ENCODE results near the gene PHACTR3. TPM values are rescaled to one million over a fixed set of nuclear protein-coding genes. Genes with fewer than 3 reads are reported as not detected.

Gene PHACTR3
- total and polyA plus RNA-seq, 2 donors (not counting 1 experiment from before 2014, with no cell fraction given) = not detected

- no peak for DNase-seq (ENCODE audit: low read depth in 2 of 2)
- H3K4me2 ChIP-seq (ENCODE audit: extremely low read depth, insufficient read depth, low read length) = no peak overlapping the region
- no peak overlapping the region for H3K27ac ChIP-seq (ENCODE audit: insufficient read depth, low read length)
- no peak overlapping the region for H2AFZ ChIP-seq (ENCODE audit: low read length)
- TF ChIP-seq CTCF (conservative IDR thresholded peaks at IDR 0.05 in 1 of 2, IDR thresholded peaks at IDR 0.05 in 1 of 2; ENCODE audit: low read depth in 1 of 2, low read length in 2 of 2) = no peak
- TF ChIP-seq EZH2 (IDR thresholded peaks at IDR 0.05; ENCODE audit: low read length, missing control alignments) = no peak
- H3K27me3 ChIP-seq (ENCODE audit: control insufficient read depth, insufficient read depth, low read length) = no peaks in the 10 kb centered on the region
- H4K20me1 ChIP-seq (ENCODE audit: control insufficient read depth, extremely low read depth, insufficient read depth, low read length) = no peaks in the 10 kb centered on the region
- H3K4me1 ChIP-seq (ENCODE audit: control insufficient read depth, extremely low read depth, insufficient read depth, low read length) = no peaks in the 10 kb centered on the region
- no peak overlapping the region for H3K9ac ChIP-seq (ENCODE audit: insufficient read depth, low read length)
- no peaks in the 10 kb centered on the region for H3K79me2 ChIP-seq (ENCODE audit: control insufficient read depth, insufficient read depth, low read length)
- no peak overlapping the region for H3K4me3 ChIP-seq (replicated peaks in 1 of 4; ENCODE audit: control extremely low read depth in 1 of 4, insufficient read depth in 1 of 4, low read depth in 3 of 4, low read length in 4 of 4)
- no peaks in the 10 kb centered on the region for H3K36me3 ChIP-seq (ENCODE audit: control insufficient read depth, insufficient read depth, low read length)
- no peaks in the 10 kb centered on the region for H3K9me3 ChIP-seq (ENCODE audit: control insufficient read depth, insufficient read depth, low read depth, low read length)
Observed at GRCh38 chr20:59599941-59600340, 4.4 kb upstream of the PHACTR3 start.

GRCh38 chr20:59600472-59600871 is 3.9 kb upstream of the PHACTR3 start:
- Histone ChIP-seq H3K9me3 (ENCODE audit: control insufficient read depth, insufficient read depth, low read depth, low read length) (no peaks in the 10 kb centered on the region), H3K27ac (ENCODE audit: insufficient read depth, low read length) (no peak overlapping the region), H3K4me2 (ENCODE audit: extremely low read depth, insufficient read depth, low read length) (no peak overlapping the region), H3K4me1 (ENCODE audit: control insufficient read depth, extremely low read depth, insufficient read depth, low read length) (no peaks in the 10 kb centered on the region), H3K27me3 (ENCODE audit: control insufficient read depth, insufficient read depth, low read length) (no peaks in the 10 kb centered on the region), H3K9ac (ENCODE audit: insufficient read depth, low read length) (no peak overlapping the region), H3K79me2 (ENCODE audit: control insufficient read depth, insufficient read depth, low read length) (no peaks in the 10 kb centered on the region), H3K4me3 (replicated peaks in 1 of 4; ENCODE audit: control extremely low read depth in 1 of 4, insufficient read depth in 1 of 4, low read depth in 3 of 4, low read length in 4 of 4) (no peak overlapping the region), H4K20me1 (ENCODE audit: control insufficient read depth, extremely low read depth, insufficient read depth, low read length) (no peaks in the 10 kb centered on the region), H3K36me3 (ENCODE audit: control insufficient read depth, insufficient read depth, low read length) (no peaks in the 10 kb centered on the region), H2AFZ (ENCODE audit: low read length) (no peak overlapping the region)
- no peak for DNase-seq (ENCODE audit: low read depth in 2 of 2)
- TF ChIP-seq CTCF (conservative IDR thresholded peaks at IDR 0.05 in 1 of 2, IDR thresholded peaks at IDR 0.05 in 1 of 2; ENCODE audit: low read depth in 1 of 2, low read length in 2 of 2) (no peak), EZH2 (IDR thresholded peaks at IDR 0.05; ENCODE audit: low read length, missing control alignments) (no peak)

GRCh38 chr20:59602546-59603080 is 1.7 kb upstream of the PHACTR3 start:
- H3K27ac ChIP-seq (ENCODE audit: insufficient read depth, low read length) = no peak overlapping the region

More at GRCh38 chr20:59602546-59603080, 1.7 kb upstream of the PHACTR3 start:
- TF ChIP-seq EZH2 (IDR thresholded peaks at IDR 0.05; ENCODE audit: low read length, missing control alignments) (no peak), CTCF (conservative IDR thresholded peaks at IDR 0.05 in 1 of 2, IDR thresholded peaks at IDR 0.05 in 1 of 2; ENCODE audit: low read depth in 1 of 2, low read length in 2 of 2) (no peak)
- Histone ChIP-seq H3K4me3 (replicated peaks in 1 of 4; ENCODE audit: control extremely low read depth in 1 of 4, insufficient read depth in 1 of 4, low read depth in 3 of 4, low read length in 4 of 4) (no peak overlapping the region), H3K27me3 (ENCODE audit: control insufficient read depth, insufficient read depth, low read length) (no peaks in the 10 kb centered on the region), H2AFZ (ENCODE audit: low read length) (no peak overlapping the region), H3K79me2 (ENCODE audit: control insufficient read depth, insufficient read depth, low read length) (no peaks in the 10 kb centered on the region), H3K9ac (ENCODE audit: insufficient read depth, low read length) (no peak overlapping the region), H3K4me2 (ENCODE audit: extremely low read depth, insufficient read depth, low read length) (no peak overlapping the region), H3K9me3 (ENCODE audit: control insufficient read depth, insufficient read depth, low read depth, low read length) (no peaks in the 10 kb centered on the region), H3K36me3 (ENCODE audit: control insufficient read depth, insufficient read depth, low read length) (no peaks in the 10 kb centered on the region), H3K4me1 (ENCODE audit: control insufficient read depth, extremely low read depth, insufficient read depth, low read length) (no peaks in the 10 kb centered on the region), H4K20me1 (ENCODE audit: control insufficient read depth, extremely low read depth, insufficient read depth, low read length) (no peaks in the 10 kb centered on the region)
- no peak for DNase-seq (ENCODE audit: low read depth in 2 of 2)
